CD8-positive, alpha-beta memory T cell (primary cell): ENCODE measurements around the gene ZFP57. TPM values are rescaled to one million over a fixed set of nuclear protein-coding genes. Genes with fewer than 3 reads are reported as not detected.
"Not testable (repeated sequence)": the region's sequence is repeated elsewhere in the genome, so short reads cannot be mapped to it uniquely, and the experiment has no call there.

Experiments
- CTCF ChIA-PET: fragments of 350-600 bp; sonication (Branson Sonifier 250); formaldehyde crosslinking; loops from one replicate; lab custom pipeline; 2021; ENCODE audit warnings: antibody characterized with exemption; lab: Charles Lee
- POLR2A ChIA-PET: fragments of 350-600 bp; sonication (Branson Sonifier 250); formaldehyde crosslinking; loops from one replicate; lab custom pipeline; 2021; ENCODE audit warnings: antibody characterized with exemption; lab: Charles Lee
- DNase-seq, 5 donors: peaks; one replicate each; pipeline versions ENCODE4 v3.0.0 to v3.0.0-alpha.2; 2020 to 2022; ENCODE audit warnings: mixed read lengths in 1 of 5
- H3K27ac ChIP-seq: one replicate; pipeline ENCODE4 v1.7.0; 2013; ENCODE audit warnings: low read depth, mild to moderate bottlenecking, low read length, moderate library complexity
- H3K27me3 ChIP-seq: 2 replicates; pipeline ENCODE4 v1.7.0; 2013; ENCODE audit warnings: low read length, mild to moderate bottlenecking; ENCODE audit not compliant: insufficient read depth, poor library complexity, severe bottlenecking
- H3K36me3 ChIP-seq: 2 replicates; pipeline ENCODE4 v1.7.0; 2013; ENCODE audit warnings: mild to moderate bottlenecking, low read length, moderate library complexity; ENCODE audit not compliant: insufficient read depth
- H3K4me1 ChIP-seq: 2 replicates; pipeline ENCODE4 v1.7.0; 2013; ENCODE audit warnings: mild to moderate bottlenecking, low read length, moderate library complexity; ENCODE audit not compliant: insufficient read depth
- H3K4me3 ChIP-seq: 2 replicates; pipeline ENCODE4 v1.7.0; 2013; ENCODE audit warnings: mild to moderate bottlenecking, low read length
- H3K9me3 ChIP-seq: 2 replicates; pipeline ENCODE4 v1.7.0; 2013; ENCODE audit warnings: mild to moderate bottlenecking, low read length
- H3K27ac Mint-ChIP-seq, 8 donors: one replicate each; pipeline ENCODE4 v1.8.0; 2020 to 2021; ENCODE audit warnings: mixed read lengths in 8 of 8, mild to moderate bottlenecking in 6 of 8, inconsistent platforms in 3 of 8, moderate library complexity in 3 of 8
- H3K27me3 Mint-ChIP-seq, 2 donors: one replicate each; pipeline ENCODE4 v1.8.0; 2020 to 2021; ENCODE audit warnings: mixed read lengths in 2 of 2, mild to moderate bottlenecking in 1 of 2, moderate library complexity in 1 of 2
- H3K36me3 Mint-ChIP-seq, 3 donors: one replicate each; pipeline ENCODE4 v1.8.0; 2020 to 2021; ENCODE audit warnings: mixed read lengths in 3 of 3, inconsistent platforms in 1 of 3, mild to moderate bottlenecking in 1 of 3
- H3K4me1 Mint-ChIP-seq, 3 donors: one replicate each; pipeline ENCODE4 v1.8.0; 2020 to 2021; ENCODE audit warnings: mixed read lengths in 3 of 3, inconsistent platforms in 1 of 3, mild to moderate bottlenecking in 1 of 3
- H3K4me3 Mint-ChIP-seq, 7 donors: one replicate each; pipeline ENCODE4 v1.8.0; 2020 to 2021; ENCODE audit warnings: mixed read lengths in 7 of 7, mild to moderate bottlenecking in 6 of 7, moderate library complexity in 4 of 7, inconsistent platforms in 2 of 7
- H3K9me3 Mint-ChIP-seq, 5 donors: one replicate each; pipeline ENCODE4 v1.8.0; 2020 to 2022; ENCODE audit warnings: mixed read lengths in 5 of 5, mild to moderate bottlenecking in 3 of 5, moderate library complexity in 2 of 5, inconsistent platforms in 1 of 5
- polyA plus RNA-seq: library from polyadenylated mRNA; unstranded; fragments of 300-500 nt; fragmentation: Illumina TruSeq; gene quantifications from one replicate; pipeline ENCODE4 v1.2.3, GENCODE V29; 2021
- total RNA-seq, 2 experiments: library from RNA; stranded (reverse); gene quantifications; one replicate each; pipeline ENCODE4 v1.2.3, GENCODE V29; 2021

Gene ZFP57
- total and polyA plus RNA-seq, 3 experiments from 2014 or later, result 2.2 to 9.2 (median 9.0) TPM

- Histone ChIP-seq H3K27ac (no peak overlapping the region), H3K4me3 (no peak overlapping the region), H3K36me3 (no peaks in the 10 kb centered on the region), H3K4me1 (no peaks in the 10 kb centered on the region), H3K9me3 (no peaks in the 10 kb centered on the region), H3K27me3 (peaks cover 9% of the 10 kb centered on the region)
- Mint-ChIP-seq H3K27me3 (peaks cover 6 to 14% of the 10 kb centered on the region in 2 donors), H3K4me3 (no peak overlapping the region), H3K4me1 (peaks cover 4 to 25% (median 7%) of the 10 kb centered on the region in 3 donors), H3K9me3 (no peaks in the 10 kb centered on the region), H3K27ac (no peak overlapping the region), H3K36me3 (peaks cover 0 to 17% (median 0%) of the 10 kb centered on the region in 3 donors)
- ChIA-PET CTCF (interaction anchor here (2.9 kb wide), 1 partner anchor 20 kb away, joined by 11 read pairs; no protein-coding TSS in a partner anchor), POLR2A (no interaction called here)
- no peak for DNase-seq
Observed at GRCh38 chr6:29674008-29674407, 6.9 kb downstream of the ZFP57 start.

DNA sequence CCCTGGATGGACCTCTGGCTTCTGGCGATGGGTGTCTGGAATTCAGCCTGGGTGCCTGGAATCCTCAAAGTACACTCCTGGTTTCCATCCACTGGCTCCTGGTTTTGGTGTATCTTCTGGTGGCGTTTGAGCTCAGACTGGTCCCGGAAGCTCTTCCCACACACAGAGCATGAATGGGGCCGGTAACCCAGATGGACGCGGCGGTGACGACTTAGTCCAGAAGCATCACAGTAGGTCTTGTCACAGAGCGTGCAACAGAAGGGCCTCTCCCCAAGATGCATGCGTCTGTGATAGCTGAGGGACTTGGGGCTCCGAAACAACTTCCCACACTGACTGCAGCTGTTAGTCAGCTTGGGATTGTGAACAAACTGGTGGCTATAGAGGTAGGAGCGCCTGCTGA, 7.8 kb downstream of the ZFP57 start:
- no peaks in the 10 kb centered on the region for H3K9me3 ChIP-seq
- no peak for DNase-seq
- ChIA-PET POLR2A (no interaction called here), CTCF (interaction anchor here (2.1 to 2.9 kb wide), 2 partner anchors 19 kb away, joined by 11 to 14 read pairs; no protein-coding TSS in a partner anchor)
- H3K36me3 ChIP-seq, result no peaks in the 10 kb centered on the region
- H3K4me3 Mint-ChIP-seq, result no peak overlapping the region
- peaks cover 9 to 18% of the 10 kb centered on the region in 2 donors for H3K27me3 Mint-ChIP-seq
- no peak overlapping the region for H3K27ac ChIP-seq
- H3K36me3 Mint-ChIP-seq, result peaks cover 0 to 17% (median 0%) of the 10 kb centered on the region in 3 donors
- H3K4me1 Mint-ChIP-seq, result peaks cover 4 to 21% (median 7%) of the 10 kb centered on the region in 3 donors
- peaks cover 9% of the 10 kb centered on the region for H3K27me3 ChIP-seq
- no peak overlapping the region for H3K4me3 ChIP-seq
- H3K9me3 Mint-ChIP-seq, result no peaks in the 10 kb centered on the region
- H3K4me1 ChIP-seq, result no peaks in the 10 kb centered on the region
- H3K27ac Mint-ChIP-seq, result no peak overlapping the region

GRCh38 chr6:29672116-29672515, 8.8 kb downstream of the ZFP57 start:
- POLR2A ChIA-PET, H3K27ac Mint-ChIP-seq, H3K27ac ChIP-seq, H3K9me3 Mint-ChIP-seq, H3K4me3 Mint-ChIP-seq, H3K36me3 ChIP-seq, H3K4me3 ChIP-seq, DNase-seq, H3K9me3 ChIP-seq, H3K27me3 ChIP-seq, H3K4me1 ChIP-seq: not testable (repeated sequence)
- peaks cover 0 to 17% (median 0%) of the 10 kb centered on the region in 3 donors for H3K36me3 Mint-ChIP-seq
- H3K27me3 Mint-ChIP-seq, result peaks cover 11 to 18% of the 10 kb centered on the region in 2 donors
- H3K4me1 Mint-ChIP-seq, result peaks cover 4 to 11% (median 6%) of the 10 kb centered on the region in 3 donors
- CTCF ChIA-PET, result interaction anchor here (0.9 to 2.1 kb wide), 2 partner anchors 18 to 22 kb away, joined by 3 to 14 read pairs; no protein-coding TSS in a partner anchor

DNA sequence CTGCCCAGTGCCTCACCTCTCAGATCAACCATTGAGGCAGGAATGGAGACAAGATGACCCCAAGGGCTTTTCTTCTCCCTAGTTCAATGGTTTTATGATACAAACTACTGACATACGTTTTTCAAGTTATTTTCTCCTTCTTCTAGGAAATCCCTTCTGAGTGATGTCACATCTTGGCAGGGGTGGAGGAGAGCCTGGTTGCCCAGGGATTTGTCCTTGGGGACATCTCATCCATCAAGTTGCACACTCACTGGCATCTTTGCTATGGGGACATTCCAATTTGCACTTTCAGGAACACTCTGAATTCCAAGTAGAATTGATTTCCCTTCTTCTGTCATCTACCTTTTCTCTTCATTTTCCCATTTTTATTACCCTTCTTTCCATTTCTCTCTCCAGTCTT, 9.9 kb downstream of the ZFP57 start:
- peaks cover 0 to 14% (median 0%) of the 10 kb centered on the region in 3 donors for H3K36me3 Mint-ChIP-seq
- Histone ChIP-seq H3K27ac (no peak overlapping the region), H3K4me3 (no peak overlapping the region), H3K9me3 (no peaks in the 10 kb centered on the region), H3K27me3 (peaks cover 9% of the 10 kb centered on the region), H3K4me1 (no peaks in the 10 kb centered on the region), H3K36me3 (no peaks in the 10 kb centered on the region)
- H3K27ac Mint-ChIP-seq, result no peak overlapping the region
- ChIA-PET CTCF (interaction anchor here (2.1 kb wide), 1 partner anchor 17 kb away, joined by 14 read pairs; no protein-coding TSS in a partner anchor), POLR2A (no interaction called here)
- H3K27me3 Mint-ChIP-seq, result peaks cover 11 to 21% of the 10 kb centered on the region in 2 donors
- H3K4me3 Mint-ChIP-seq, result no peak overlapping the region
- DNase-seq, result no peak
- H3K9me3 Mint-ChIP-seq, result no peaks in the 10 kb centered on the region
- H3K4me1 Mint-ChIP-seq, result peaks cover 1 to 3% (median 2%) of the 10 kb centered on the region in 3 donors

DNA sequence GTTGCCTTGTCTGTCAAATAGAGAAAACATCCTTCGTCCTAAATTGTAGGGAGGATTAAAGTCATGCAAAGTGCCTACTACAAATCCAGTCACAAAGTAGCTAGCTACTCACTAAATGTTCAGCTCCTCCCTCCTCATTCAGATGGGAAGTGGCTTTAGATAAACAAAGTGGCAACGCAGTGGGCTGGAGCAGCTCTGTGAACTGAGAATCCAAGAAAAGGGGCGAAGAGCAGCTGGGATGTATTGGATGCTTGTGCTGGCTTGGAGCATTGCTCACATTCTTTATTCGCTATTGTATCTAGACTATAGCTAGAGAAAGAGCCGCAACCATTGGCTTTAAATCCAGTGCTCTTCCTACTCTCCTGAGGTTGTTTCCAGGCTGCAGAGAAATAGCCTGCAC, 13.8 kb downstream of the ZFP57 start:
- no peaks in the 10 kb centered on the region for H3K36me3 Mint-ChIP-seq

GRCh38 chr6:29666826-29667130, 14.2 kb downstream of the ZFP57 start:
- no peak overlapping the region for H3K27ac Mint-ChIP-seq
- peaks cover 18 to 21% of the 10 kb centered on the region in 2 donors for H3K27me3 Mint-ChIP-seq
- no peaks in the 10 kb centered on the region for H3K9me3 ChIP-seq
- no peak for DNase-seq
- no peaks in the 10 kb centered on the region for H3K4me1 Mint-ChIP-seq
- no peak overlapping the region for H3K4me3 ChIP-seq
- no peaks in the 10 kb centered on the region for H3K36me3 Mint-ChIP-seq
- no peaks in the 10 kb centered on the region for H3K9me3 Mint-ChIP-seq
- no peak overlapping the region for H3K27ac ChIP-seq
- no peaks in the 10 kb centered on the region for H3K4me1 ChIP-seq
- no peaks in the 10 kb centered on the region for H3K36me3 ChIP-seq
- ChIA-PET CTCF (interaction anchor here (9.8 kb wide), 1 partner anchor 15 kb away, joined by 85 read pairs; no protein-coding TSS in a partner anchor), POLR2A (no interaction called here)
- peaks cover 9% of the 10 kb centered on the region for H3K27me3 ChIP-seq
- H3K4me3 Mint-ChIP-seq, result no peak overlapping the region

More for the DNA sequence above, 13.8 kb downstream of the ZFP57 start:
- Mint-ChIP-seq H3K27me3 (peaks cover 18 to 21% of the 10 kb centered on the region in 2 donors), H3K4me3 (no peak overlapping the region), H3K27ac (no peak overlapping the region), H3K4me1 (no peaks in the 10 kb centered on the region), H3K9me3 (no peaks in the 10 kb centered on the region)
- H3K9me3 ChIP-seq, result no peaks in the 10 kb centered on the region
- POLR2A ChIA-PET, result no interaction called here
- H3K27me3 ChIP-seq, result peaks cover 9% of the 10 kb centered on the region
- H3K4me3 ChIP-seq, result no peak overlapping the region
- no peaks in the 10 kb centered on the region for H3K4me1 ChIP-seq
- H3K36me3 ChIP-seq, result no peaks in the 10 kb centered on the region
- CTCF ChIA-PET, result interaction anchor here (9.8 kb wide), 1 partner anchor 15 kb away, joined by 85 read pairs; no protein-coding TSS in a partner anchor
- H3K27ac ChIP-seq, result no peak overlapping the region
- no peak for DNase-seq

GRCh38 chr6:29665942-29666825, 14.8 kb downstream of the ZFP57 start:
- Histone ChIP-seq H3K4me1 (no peaks in the 10 kb centered on the region), H3K27me3 (peaks cover 4% of the 10 kb centered on the region), H3K9me3 (no peaks in the 10 kb centered on the region), H3K27ac (no peak overlapping the region), H3K4me3 (no peak overlapping the region), H3K36me3 (no peaks in the 10 kb centered on the region)
- no peak for DNase-seq
- Mint-ChIP-seq H3K4me3 (no peak overlapping the region), H3K27me3 (peaks cover 20 to 22% of the 10 kb centered on the region in 2 donors), H3K9me3 (no peaks in the 10 kb centered on the region), H3K36me3 (no peaks in the 10 kb centered on the region), H3K4me1 (no peaks in the 10 kb centered on the region), H3K27ac (peak overlapping the region in 2 of 8 donors; percentile 21 to 27)
- CTCF ChIA-PET, result interaction anchor here (1.4 to 9.8 kb wide), 3 partner anchors 9 to 93 kb away, joined by 3 to 85 read pairs (median 6); no protein-coding TSS in a partner anchor
- POLR2A ChIA-PET, result no interaction called here
